GM06990 (cell line): Measurements from ENCODE around the gene KLHL30.

ENCODE experiments used
- DNase-seq: peaks from one replicate; pipeline ENCODE4 v3.0.0-alpha.2; 2011; ENCODE audit not compliant: insufficient read length; ENCODE audit errors: extremely low read depth
- H3K27me3 ChIP-seq: replicated peaks from 2 replicates; pipeline ENCODE4 v1.6.0; 2011; ENCODE audit warnings: low read length; ENCODE audit not compliant: control insufficient read depth, insufficient read depth
- H3K36me3 ChIP-seq: 2 replicates; pipeline ENCODE4 v1.5.1; 2011; ENCODE audit warnings: low read length; ENCODE audit not compliant: control insufficient read depth, insufficient read depth
- H3K4me3 ChIP-seq: replicated peaks from 2 replicates; pipeline ENCODE4 v1.5.1; 2011; ENCODE audit warnings: low read depth, mild to moderate bottlenecking, control low read depth, low read length
- TF ChIP-seq, protein P1 (sequence below): IDR thresholded peaks from 2 replicates; pipeline ENCODE4 v1.5.1; 2011; ENCODE audit warnings: low read length, control low read depth, mild to moderate bottlenecking, inconsistent platforms; ENCODE audit not compliant: insufficient read depth, poor library complexity, severe bottlenecking

KLHL30 gene

GRCh38 chr2:238129166-238130010, 9.1 kb upstream of the KLHL30 start:
- no peaks in the 10 kb centered on the region; the same call in 1 of the 2 replicates for H3K36me3 ChIP-seq
- TF ChIP-seq, protein P1, sequence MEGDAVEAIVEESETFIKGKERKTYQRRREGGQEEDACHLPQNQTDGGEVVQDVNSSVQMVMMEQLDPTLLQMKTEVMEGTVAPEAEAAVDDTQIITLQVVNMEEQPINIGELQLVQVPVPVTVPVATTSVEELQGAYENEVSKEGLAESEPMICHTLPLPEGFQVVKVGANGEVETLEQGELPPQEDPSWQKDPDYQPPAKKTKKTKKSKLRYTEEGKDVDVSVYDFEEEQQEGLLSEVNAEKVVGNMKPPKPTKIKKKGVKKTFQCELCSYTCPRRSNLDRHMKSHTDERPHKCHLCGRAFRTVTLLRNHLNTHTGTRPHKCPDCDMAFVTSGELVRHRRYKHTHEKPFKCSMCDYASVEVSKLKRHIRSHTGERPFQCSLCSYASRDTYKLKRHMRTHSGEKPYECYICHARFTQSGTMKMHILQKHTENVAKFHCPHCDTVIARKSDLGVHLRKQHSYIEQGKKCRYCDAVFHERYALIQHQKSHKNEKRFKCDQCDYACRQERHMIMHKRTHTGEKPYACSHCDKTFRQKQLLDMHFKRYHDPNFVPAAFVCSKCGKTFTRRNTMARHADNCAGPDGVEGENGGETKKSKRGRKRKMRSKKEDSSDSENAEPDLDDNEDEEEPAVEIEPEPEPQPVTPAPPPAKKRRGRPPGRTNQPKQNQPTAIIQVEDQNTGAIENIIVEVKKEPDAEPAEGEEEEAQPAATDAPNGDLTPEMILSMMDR = no peak
- no peak for DNase-seq
- no peaks in the 10 kb centered on the region for H3K27me3 ChIP-seq
- no peak overlapping the region for H3K4me3 ChIP-seq

DNA sequence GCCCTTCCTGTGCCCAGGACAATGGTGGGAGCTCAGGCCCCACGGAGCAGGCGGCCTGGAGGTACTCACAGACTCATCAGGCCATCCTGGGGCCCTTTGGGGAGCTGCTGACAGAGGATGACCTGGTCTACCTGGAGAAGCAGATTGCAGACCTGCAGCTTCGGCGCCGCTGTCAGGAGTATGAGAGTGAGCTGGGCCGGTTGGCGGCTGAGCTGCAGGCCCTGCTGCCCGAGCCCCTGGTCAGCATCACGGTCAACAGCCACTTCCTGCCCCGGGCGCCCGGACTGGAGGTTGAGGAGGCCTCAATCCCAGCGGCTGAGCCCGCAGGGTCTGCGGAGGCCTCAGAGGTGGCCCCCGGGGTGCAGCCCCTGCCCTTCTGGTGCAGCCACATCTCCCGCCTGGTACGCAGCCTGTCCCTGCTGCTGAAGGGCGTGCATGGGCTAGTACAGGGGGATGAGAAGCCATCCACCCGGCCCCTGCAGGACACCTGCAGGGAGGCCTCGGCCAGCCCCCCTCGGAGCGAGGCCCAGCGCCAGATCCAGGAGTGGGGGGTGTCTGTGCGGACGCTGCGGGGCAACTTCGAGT, 8.3 kb upstream of the KLHL30 start:
- Histone ChIP-seq H3K27me3 (no peaks in the 10 kb centered on the region), H3K36me3 (no peaks in the 10 kb centered on the region; the same call in 1 of the 2 replicates), H3K4me3 (no peak overlapping the region)
- TF ChIP-seq, protein P1 = no peak
- no peak for DNase-seq

GRCh38 chr2:238130696-238131628, 7.5 kb upstream of the KLHL30 start:
- no peaks in the 10 kb centered on the region; the same call in 1 of the 2 replicates for H3K36me3 ChIP-seq
- no peaks in the 10 kb centered on the region for H3K27me3 ChIP-seq
- no peak for DNase-seq
- no peak overlapping the region for H3K4me3 ChIP-seq
- TF ChIP-seq, protein P1 = no peak

- H3K4me3 ChIP-seq = no peak overlapping the region
- no peak for DNase-seq
- H3K27me3 ChIP-seq = no peaks in the 10 kb centered on the region
- TF ChIP-seq, protein P1 = no peak
- H3K36me3 ChIP-seq = no peaks in the 10 kb centered on the region; the same call in 1 of the 2 replicates
Measured at GRCh38 chr2:238131761-238132462, 6.6 kb upstream of the KLHL30 start.
